HEK293T (cell line): ENCODE measurements around the gene CYB5R3.
"Not testable (repeated sequence)": the region's sequence is repeated elsewhere in the genome, so short reads cannot be mapped to it uniquely, and the experiment has no call there.

Source experiments
- BHLHE40 ChIP-seq: fragments of 450-650 bp; IDR thresholded peaks from 2 replicates; pipeline ENCODE4 v1.6.1; 2016; ENCODE audit warnings: mild to moderate bottlenecking, moderate library complexity, borderline replicate concordance
- FOXA1 ChIP-seq: fragments of 450-650 bp; IDR thresholded peaks from 2 replicates; pipeline ENCODE4 v1.6.1; 2016; ENCODE audit warnings: mild to moderate bottlenecking
- FOXK2 ChIP-seq: fragments of 450-650 bp; IDR thresholded peaks from 2 replicates; pipeline ENCODE4 v1.6.1; 2016; ENCODE audit warnings: mild to moderate bottlenecking
- FOXM1 ChIP-seq: fragments of 450-650 bp; IDR thresholded peaks from 2 replicates; pipeline ENCODE4 v1.6.1; 2017; ENCODE audit warnings: mild to moderate bottlenecking, borderline replicate concordance
- LEF1 ChIP-seq: fragments of 450-650 bp; IDR thresholded peaks from 2 replicates; pipeline ENCODE4 v1.6.1; 2017; ENCODE audit warnings: mild to moderate bottlenecking, borderline replicate concordance
- SP1 ChIP-seq: fragments of 450-650 bp; IDR thresholded peaks from 2 replicates; pipeline ENCODE4 v1.6.1; 2017
- SUZ12 ChIP-seq: fragments of 450-650 bp; IDR thresholded peaks from 2 replicates; pipeline ENCODE4 v1.6.1; 2016; ENCODE audit warnings: mild to moderate bottlenecking

GRCh38 chr22:42567950-42568349 is 81.2 kb downstream of the CYB5R3 start:
- not testable (repeated sequence) for TF ChIP-seq LEF1, FOXM1, SUZ12, FOXA1, BHLHE40, FOXK2, SP1
